H9 (cell line): ENCODE results near the gene ARHGAP24. TPM values are rescaled to one million over a fixed set of nuclear protein-coding genes. Genes with fewer than 3 reads are reported as not detected.

Experiments
- DNase-seq: peaks from one replicate; pipeline ENCODE4 v3.0.0-alpha.2; 2017
- H2AFZ ChIP-seq: one replicate; pipeline ENCODE4 v1.6.1; 2013; ENCODE audit warnings: mild to moderate bottlenecking, low read length, control low read depth, moderate library complexity
- H2AK5ac ChIP-seq: 2 replicates; pipeline ENCODE4 v1.6.1; 2013; ENCODE audit warnings: low read length, control low read depth, mixed read lengths; ENCODE audit not compliant: insufficient read length
- H2BK120ac ChIP-seq: one replicate; pipeline ENCODE4 v1.6.1; 2013; ENCODE audit warnings: low read depth, mild to moderate bottlenecking, low read length, control low read depth, inconsistent platforms; ENCODE audit not compliant: poor library complexity, severe bottlenecking
- H2BK12ac ChIP-seq: 2 replicates; pipeline ENCODE4 v1.6.1; 2013; ENCODE audit warnings: low read length, control low read depth, mixed read lengths, low read depth; ENCODE audit not compliant: insufficient read length
- H2BK15ac ChIP-seq: 2 replicates; pipeline ENCODE4 v1.6.1; 2013; ENCODE audit warnings: low read depth, low read length, control low read depth
- H2BK20ac ChIP-seq: one replicate; pipeline ENCODE4 v1.6.1; 2013; ENCODE audit warnings: low read depth, mild to moderate bottlenecking, low read length, control low read depth, inconsistent platforms; ENCODE audit not compliant: poor library complexity, severe bottlenecking
- H2BK5ac ChIP-seq: 2 replicates; pipeline ENCODE4 v1.6.1; 2013; ENCODE audit warnings: low read length, control low read depth, mixed read lengths; ENCODE audit not compliant: insufficient read length
- H3K14ac ChIP-seq: 2 replicates; pipeline ENCODE4 v1.6.1; 2013; ENCODE audit warnings: low read length, control low read depth; ENCODE audit not compliant: insufficient read depth
- H3K18ac ChIP-seq: 2 replicates; pipeline ENCODE4 v1.6.1; 2013; ENCODE audit warnings: low read depth, mild to moderate bottlenecking, mixed read lengths, low read length, control low read depth; ENCODE audit not compliant: insufficient read length
- H3K23ac ChIP-seq: 2 replicates; pipeline ENCODE4 v1.6.1; 2013; ENCODE audit warnings: low read length, control low read depth, mixed read lengths, low read depth; ENCODE audit not compliant: insufficient read length
- H3K23me2 ChIP-seq: 2 replicates; pipeline ENCODE4 v1.6.1; 2013; ENCODE audit warnings: low read depth, mild to moderate bottlenecking, mixed read lengths, low read length, control low read depth; ENCODE audit not compliant: insufficient read length, poor library complexity, severe bottlenecking
- H3K27ac ChIP-seq: 2 replicates; pipeline ENCODE4 v1.5.1; 2013; ENCODE audit warnings: low read length, control low read depth, mixed read lengths, low read depth; ENCODE audit not compliant: insufficient read length
- H3K27me3 ChIP-seq: 2 replicates; pipeline ENCODE4 v1.6.1; 2013; ENCODE audit warnings: low read length, control low read depth, inconsistent platforms; ENCODE audit not compliant: insufficient read depth
- H3K4ac ChIP-seq: 2 replicates; pipeline ENCODE4 v1.6.1; 2013; ENCODE audit warnings: low read depth, mild to moderate bottlenecking, control low read depth, inconsistent platforms, low read length, moderate library complexity
- H3K4me1 ChIP-seq: 2 replicates; pipeline ENCODE4 v1.6.1; 2013; ENCODE audit warnings: low read length, control low read depth, inconsistent platforms; ENCODE audit not compliant: insufficient read depth
- H3K4me2 ChIP-seq: 2 replicates; pipeline ENCODE4 v1.6.1; 2013; ENCODE audit warnings: low read length, control low read depth, mixed read lengths; ENCODE audit not compliant: insufficient read length, insufficient read depth
- H3K56ac ChIP-seq: 2 replicates; pipeline ENCODE4 v1.6.1; 2013; ENCODE audit warnings: low read depth, mild to moderate bottlenecking, mixed read lengths, low read length, control low read depth; ENCODE audit not compliant: insufficient read length
- H3K79me1 ChIP-seq: 2 replicates; pipeline ENCODE4 v1.6.1; 2013; ENCODE audit warnings: low read depth, mild to moderate bottlenecking, moderate library complexity, low read length, control low read depth, inconsistent platforms; ENCODE audit not compliant: insufficient read depth, poor library complexity, severe bottlenecking
- H3K79me2 ChIP-seq: 2 replicates; pipeline ENCODE4 v1.6.1; 2013; ENCODE audit warnings: low read length, control low read depth, inconsistent platforms; ENCODE audit not compliant: insufficient read depth
- H3K9ac ChIP-seq: 2 replicates; pipeline ENCODE4 v1.6.1; 2013; ENCODE audit warnings: low read length, control low read depth, mixed read lengths; ENCODE audit not compliant: insufficient read length; ENCODE audit errors: extremely low read depth
- H3K9me3 ChIP-seq: one replicate; pipeline ENCODE4 v1.6.1; 2013; ENCODE audit warnings: low read depth, low read length, inconsistent platforms; ENCODE audit not compliant: control insufficient read depth
- H3T11ph ChIP-seq: one replicate; pipeline ENCODE4 v1.6.1; 2013; ENCODE audit warnings: mild to moderate bottlenecking, low read length, control low read depth, inconsistent platforms
- H4K20me1 ChIP-seq: one replicate; pipeline ENCODE4 v1.6.1; 2013; ENCODE audit not compliant: control insufficient read depth, insufficient read length, insufficient read depth
- H4K5ac ChIP-seq: 2 replicates; pipeline ENCODE4 v1.6.1; 2013; ENCODE audit warnings: low read depth, mild to moderate bottlenecking, mixed read lengths, low read length, control low read depth; ENCODE audit not compliant: insufficient read length
- H4K8ac ChIP-seq: replicated peaks from 2 replicates; pipeline ENCODE4 v1.6.1; 2013; ENCODE audit warnings: low read length, control low read depth, mixed read lengths, low read depth; ENCODE audit not compliant: insufficient read length
- H4K91ac ChIP-seq: 2 replicates; pipeline ENCODE4 v1.6.1; 2013; ENCODE audit warnings: low read depth, mild to moderate bottlenecking, moderate library complexity, mixed read lengths, low read length, control low read depth; ENCODE audit not compliant: insufficient read length
- H3K27ac Mint-ChIP-seq, 3 experiments: 2 replicates in 2 of 3; 3 replicates in 1 of 3; pipeline ENCODE4 v1.8.0; 2020 to 2021; ENCODE audit warnings: mixed read lengths in 3 of 3, mild to moderate bottlenecking in 1 of 3, moderate library complexity in 1 of 3
- H3K27me3 Mint-ChIP-seq: 2 replicates; pipeline ENCODE4 v1.8.0; 2021; ENCODE audit warnings: low read depth, mild to moderate bottlenecking, moderate library complexity, mixed read lengths
- H3K36me3 Mint-ChIP-seq, 3 experiments: 2 replicates in 2 of 3; 3 replicates in 1 of 3; pipeline ENCODE4 v1.8.0; 2020 to 2021; ENCODE audit warnings: low read depth in 3 of 3, mixed read lengths in 3 of 3; ENCODE audit not compliant: insufficient read depth in 1 of 3
- H3K4me1 Mint-ChIP-seq, 2 experiments: 2 replicates each; pipeline ENCODE4 v1.8.0; 2020; ENCODE audit warnings: mixed read lengths in 2 of 2
- H3K4me3 Mint-ChIP-seq, 2 experiments: 2 replicates in 1 of 2; 3 replicates in 1 of 2; pipeline ENCODE4 v1.8.0; 2020 to 2021; ENCODE audit warnings: mild to moderate bottlenecking in 2 of 2, mixed read lengths in 2 of 2, moderate library complexity in 1 of 2
- H3K9me3 Mint-ChIP-seq, 2 experiments: 2 replicates in 1 of 2; 3 replicates in 1 of 2; pipeline ENCODE4 v1.8.0; 2020; ENCODE audit warnings: mild to moderate bottlenecking in 2 of 2, mixed read lengths in 2 of 2, moderate library complexity in 1 of 2
- WGBS: extraction: QIAGEN DNeasy Blood & Tissue Kit; methylation state at CpG from one replicate; pipeline ENCODE4 v1.1.7; 2013; ENCODE audit warnings: missing lambda C conversion rate, low lambda C conversion rate, mixed read lengths; ENCODE audit not compliant: insufficient read length; ENCODE audit errors: extremely low coverage; 5-methylcytosine and 5-hydroxymethylcytosine counted together
- total RNA-seq: library from RNA; stranded (reverse); gene quantifications from 2 replicates; pipeline ENCODE4 v1.2.1, GENCODE V29; 2021
- TF ChIP-seq, protein P1 (sequence below): fragments of 200-600 bp; sonication (generic); conservative IDR thresholded peaks from 3 replicates; pipeline ENCODE4 v1.8.0; 2021; ENCODE audit warnings: antibody characterized with exemption, mild to moderate bottlenecking

The ARHGAP24 gene
- total RNA-seq, 1 experiment from 2014 or later = 0.37 TPM

DNA sequence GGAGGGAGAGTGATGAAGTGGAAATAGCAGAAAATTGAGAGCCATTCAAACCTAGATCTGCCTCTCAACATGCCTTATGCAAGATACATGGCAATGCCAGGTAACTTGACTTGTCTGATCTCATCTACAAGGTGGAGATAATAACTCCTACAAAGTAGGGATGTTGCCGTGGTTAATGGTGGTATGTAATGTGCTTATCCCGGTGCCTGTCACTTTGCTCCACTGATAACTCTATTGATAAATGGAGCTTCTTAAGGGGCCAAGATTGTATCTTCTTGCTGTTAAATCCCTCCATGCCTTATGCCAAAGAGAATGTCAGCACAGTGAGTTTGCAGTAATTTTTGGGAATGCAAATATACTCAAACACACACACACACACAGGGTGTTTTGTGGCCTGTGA is 529.1 kb downstream of the ARHGAP24 start:
- Mint-ChIP-seq H3K9me3 (no peaks in the 10 kb centered on the region), H3K36me3 (no peaks in the 10 kb centered on the region), H3K4me1 (no peaks in the 10 kb centered on the region), H3K4me3 (no peak overlapping the region), H3K27ac (no peak overlapping the region), H3K27me3 (no peaks in the 10 kb centered on the region)
- no peak overlapping the region for H2BK12ac ChIP-seq
- no peaks in the 10 kb centered on the region for H3K23me2 ChIP-seq
- no peak overlapping the region for H4K91ac ChIP-seq
- no peak overlapping the region for H2BK20ac ChIP-seq
- H3K4me2 ChIP-seq = no peak overlapping the region
- H4K5ac ChIP-seq = no peak overlapping the region
- H2BK15ac ChIP-seq = no peak overlapping the region
- no peak for DNase-seq
- no peaks in the 10 kb centered on the region for H3K79me1 ChIP-seq
- no peak overlapping the region for H2BK120ac ChIP-seq
- H2BK5ac ChIP-seq = no peak overlapping the region
- WGBS = no CpG with 5 or more reads among the region's 2 CpGs
- H3K18ac ChIP-seq = no peak overlapping the region
- no peak overlapping the region for H2AK5ac ChIP-seq
- H3K79me2 ChIP-seq = no peaks in the 10 kb centered on the region
- no peaks in the 10 kb centered on the region for H3K4me1 ChIP-seq
- H3K9ac ChIP-seq = no peak overlapping the region
- H3K56ac ChIP-seq = no peak overlapping the region
- no peaks in the 10 kb centered on the region for H4K20me1 ChIP-seq
- H3K23ac ChIP-seq = no peak overlapping the region
- no peak overlapping the region for H3K4ac ChIP-seq
- H2AFZ ChIP-seq = no peak overlapping the region
- H3K27ac ChIP-seq = no peak overlapping the region
- no peaks in the 10 kb centered on the region for H3K9me3 ChIP-seq
- no peak overlapping the region for H3T11ph ChIP-seq
- no peaks in the 10 kb centered on the region for H3K27me3 ChIP-seq
- TF ChIP-seq, protein P1, sequence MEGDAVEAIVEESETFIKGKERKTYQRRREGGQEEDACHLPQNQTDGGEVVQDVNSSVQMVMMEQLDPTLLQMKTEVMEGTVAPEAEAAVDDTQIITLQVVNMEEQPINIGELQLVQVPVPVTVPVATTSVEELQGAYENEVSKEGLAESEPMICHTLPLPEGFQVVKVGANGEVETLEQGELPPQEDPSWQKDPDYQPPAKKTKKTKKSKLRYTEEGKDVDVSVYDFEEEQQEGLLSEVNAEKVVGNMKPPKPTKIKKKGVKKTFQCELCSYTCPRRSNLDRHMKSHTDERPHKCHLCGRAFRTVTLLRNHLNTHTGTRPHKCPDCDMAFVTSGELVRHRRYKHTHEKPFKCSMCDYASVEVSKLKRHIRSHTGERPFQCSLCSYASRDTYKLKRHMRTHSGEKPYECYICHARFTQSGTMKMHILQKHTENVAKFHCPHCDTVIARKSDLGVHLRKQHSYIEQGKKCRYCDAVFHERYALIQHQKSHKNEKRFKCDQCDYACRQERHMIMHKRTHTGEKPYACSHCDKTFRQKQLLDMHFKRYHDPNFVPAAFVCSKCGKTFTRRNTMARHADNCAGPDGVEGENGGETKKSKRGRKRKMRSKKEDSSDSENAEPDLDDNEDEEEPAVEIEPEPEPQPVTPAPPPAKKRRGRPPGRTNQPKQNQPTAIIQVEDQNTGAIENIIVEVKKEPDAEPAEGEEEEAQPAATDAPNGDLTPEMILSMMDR = no peak
- no peak overlapping the region for H4K8ac ChIP-seq
- H3K14ac ChIP-seq = no peak overlapping the region
